Measurements from ENCODE around the gene RSBN1L. TPM values are rescaled to one million over a fixed set of nuclear protein-coding genes. Genes with fewer than 3 reads are reported as not detected.
"Not testable (repeated sequence)": the region's sequence is repeated elsewhere in the genome, so short reads cannot be mapped to it uniquely, and the experiment has no call there.

Gene RSBN1L
- 8.1 TPM for total RNA-seq
- long read RNA-seq, partial matches to known transcripts = 4 of 4 reads
- long read RNA-seq, other reads (novel, unspliced or antisense) = 0 of 4 reads

DNA sequence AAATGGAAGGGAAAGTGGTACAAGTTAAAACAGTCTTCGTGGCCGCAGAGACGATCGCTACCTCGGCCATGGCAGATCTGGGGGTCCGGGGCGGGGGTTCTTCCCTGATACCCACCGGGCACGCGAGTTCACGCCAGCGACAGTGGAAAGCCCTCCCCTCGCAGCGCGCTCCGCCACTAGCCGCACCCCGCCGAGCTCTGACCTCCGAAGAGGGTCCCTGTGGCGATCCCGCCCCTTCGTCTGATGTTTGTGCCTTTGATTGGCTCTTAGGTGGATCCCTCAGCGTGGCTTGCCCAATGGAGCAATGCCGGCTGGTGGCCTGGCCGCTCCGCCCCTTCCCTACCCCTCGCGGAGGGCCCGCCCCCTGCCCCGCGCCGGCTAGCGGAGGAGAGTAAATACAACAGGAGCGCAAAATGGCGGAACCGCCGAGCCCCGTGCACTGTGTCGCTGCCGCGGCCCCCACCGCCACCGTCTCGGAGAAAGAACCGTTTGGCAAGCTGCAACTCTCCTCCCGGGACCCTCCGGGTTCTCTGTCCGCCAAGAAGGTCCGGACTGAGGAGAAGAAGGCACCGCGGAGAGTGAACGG lies at the start of gene RSBN1L:
RSBN1L (plus strand) TSS at position 403 of the 586 bp plus-strand sequence; CDS start at position 414, 11 bp downstream.
- intact Hi-C loops (cut with DNase I) = loop anchor here (5.0 to 10.0 kb wide), 2 partner anchors 39 to 59 kb away; no protein-coding TSS in a partner anchor
- peak; percentile 99 for DNase-seq (ENCODE audit: missing footprints)
- peak; percentile 99 for ATAC-seq

DNA sequence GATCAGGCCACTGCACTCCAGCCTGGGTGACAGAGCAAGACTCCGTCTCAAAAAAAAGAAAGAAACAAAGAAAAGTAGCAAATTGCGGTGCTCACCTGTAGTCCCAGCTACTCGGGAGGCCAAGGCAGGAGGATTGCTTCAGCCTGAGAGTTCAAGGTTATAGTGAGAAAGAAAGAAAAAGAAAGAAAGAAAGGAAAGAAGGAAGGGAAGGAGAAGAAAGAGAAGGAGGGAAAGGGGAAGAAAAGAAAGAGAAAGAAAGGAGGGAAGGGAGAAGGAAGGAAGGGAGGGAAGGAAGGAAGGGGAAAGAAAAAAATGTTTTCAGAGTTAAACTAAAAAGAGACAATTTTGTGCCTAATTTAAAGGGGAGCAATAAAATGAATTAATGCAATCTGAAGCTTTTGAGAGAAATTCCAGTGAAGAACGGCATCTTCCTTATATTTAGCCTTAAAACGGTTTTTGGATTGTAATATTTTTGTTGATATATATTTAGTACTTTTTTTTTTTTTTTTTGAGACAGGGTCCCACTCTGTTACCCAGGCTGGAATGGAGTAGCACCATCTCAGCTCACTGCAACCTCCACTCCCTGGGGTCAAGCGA lies 47.4 kb upstream of the RSBN1L start:
- intact Hi-C loops (cut with DNase I) = no loop called here
- ATAC-seq (no peak), DNase-seq (ENCODE audit: missing footprints) (no peak)

DNA sequence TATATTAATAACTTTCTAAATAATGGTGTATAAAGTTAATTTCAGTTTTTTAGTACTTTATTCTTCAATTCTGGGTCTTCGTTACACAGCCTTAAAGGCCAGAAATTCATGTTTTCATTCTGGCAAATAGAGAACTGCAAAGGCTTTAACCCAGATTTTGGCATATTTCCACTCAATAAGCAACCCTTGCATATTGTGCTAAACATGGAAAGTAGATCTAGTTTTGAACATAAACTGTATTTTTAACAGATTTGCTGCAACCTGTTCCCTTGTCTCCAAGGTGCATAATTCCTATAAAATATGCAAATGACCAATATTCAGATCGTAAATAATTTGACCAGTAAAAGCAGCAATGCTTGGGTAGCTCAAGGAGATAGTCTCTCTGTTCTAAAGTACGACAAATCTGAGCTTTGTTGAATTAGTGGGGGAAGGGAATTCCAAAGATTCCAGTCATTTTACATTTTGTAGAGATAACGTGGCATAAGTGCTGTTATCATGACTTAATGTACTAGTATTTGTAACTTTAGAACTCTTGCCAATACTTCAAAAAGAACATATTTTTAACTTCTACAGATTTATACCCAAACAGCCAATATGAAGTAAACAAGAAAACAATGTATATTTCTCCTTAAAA lies 46.4 kb upstream of the RSBN1L start:
- ATAC-seq (no peak), DNase-seq (ENCODE audit: missing footprints) (no peak)
- intact Hi-C loops (cut with DNase I) = loop anchor here (10.0 kb wide), 1 partner anchor 255 kb away; no protein-coding TSS in a partner anchor

DNA sequence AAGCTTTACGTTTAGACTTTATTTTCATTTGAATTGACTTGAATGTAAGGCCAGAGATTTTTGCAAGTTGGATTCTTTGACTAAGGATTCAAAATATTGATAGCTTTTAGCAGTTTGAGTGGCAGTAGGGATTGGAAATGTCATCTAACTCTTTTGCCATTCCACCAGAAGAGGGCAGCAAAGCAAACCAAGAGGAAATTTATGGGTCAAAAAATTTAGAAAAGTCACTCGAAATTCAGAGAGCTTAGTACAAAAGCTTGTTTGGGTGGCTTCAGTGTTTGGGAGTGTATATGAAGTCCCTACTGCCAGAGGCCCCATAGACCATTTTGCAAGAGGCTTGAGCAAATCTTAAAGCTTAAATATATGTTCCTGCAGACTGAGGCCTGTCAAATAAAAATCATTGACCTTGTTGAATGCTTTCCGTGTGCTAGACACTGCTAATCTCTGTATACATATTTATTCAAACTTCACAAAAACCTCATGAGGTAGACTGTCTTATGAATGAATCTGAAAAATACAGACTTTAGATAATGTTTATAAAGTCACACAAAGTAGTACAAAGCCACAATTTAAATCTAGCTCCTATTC lies 44.6 kb upstream of the RSBN1L start:
- no peak for ATAC-seq
- DNase-seq (ENCODE audit: missing footprints) = no peak
- intact Hi-C loops (cut with DNase I) = loop anchor here (10.0 kb wide), 1 partner anchor 253 kb away; no protein-coding TSS in a partner anchor

DNA sequence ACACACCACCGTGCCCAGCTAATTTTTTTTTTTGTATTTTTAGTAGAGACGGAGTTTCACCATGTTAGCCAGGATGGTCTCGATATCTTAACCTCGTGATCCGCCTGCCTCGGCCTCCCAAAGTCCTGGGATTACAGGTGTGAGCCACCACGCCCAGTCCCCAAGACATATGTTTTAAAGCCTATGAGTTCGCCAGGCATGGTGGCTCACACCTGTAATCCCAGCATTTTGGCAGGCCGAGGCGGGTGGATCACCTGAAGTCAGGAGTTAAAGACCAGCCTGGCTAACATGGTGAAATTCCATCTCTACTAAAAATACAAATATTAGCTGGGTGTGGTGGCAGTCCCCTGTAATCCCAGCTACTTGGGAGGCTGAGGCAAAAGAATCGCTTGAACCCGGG lies 43.4 kb upstream of the RSBN1L start:
- not testable (repeated sequence) for ATAC-seq; DNase-seq (ENCODE audit: missing footprints)
- intact Hi-C loops (cut with DNase I) = loop anchor here (10.0 kb wide), 1 partner anchor 252 kb away; no protein-coding TSS in a partner anchor

DNA sequence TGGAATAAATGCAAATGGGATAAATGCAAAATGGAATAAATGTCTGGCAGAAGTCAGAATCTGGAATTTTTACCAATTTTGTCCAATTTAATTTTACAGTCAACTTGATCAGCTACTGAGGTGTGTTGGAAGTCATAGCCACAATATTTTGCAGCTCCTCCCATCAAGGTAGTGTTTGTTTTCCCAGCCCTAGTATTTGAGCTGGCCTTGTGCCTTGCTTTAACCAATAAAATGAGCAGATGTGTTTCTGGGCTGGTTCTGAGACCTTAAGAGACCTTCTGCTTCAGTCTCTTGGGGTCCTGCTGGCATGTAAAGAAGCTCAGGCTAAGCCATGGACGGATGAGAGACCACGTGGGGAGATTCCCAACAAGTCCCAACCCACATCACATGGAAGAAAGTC lies 42.7 kb upstream of the RSBN1L start:
- no peak for ATAC-seq
- intact Hi-C loops (cut with DNase I) = loop anchor here (10.0 kb wide), 1 partner anchor 251 kb away; no protein-coding TSS in a partner anchor
- DNase-seq (ENCODE audit: missing footprints) = no peak

DNA sequence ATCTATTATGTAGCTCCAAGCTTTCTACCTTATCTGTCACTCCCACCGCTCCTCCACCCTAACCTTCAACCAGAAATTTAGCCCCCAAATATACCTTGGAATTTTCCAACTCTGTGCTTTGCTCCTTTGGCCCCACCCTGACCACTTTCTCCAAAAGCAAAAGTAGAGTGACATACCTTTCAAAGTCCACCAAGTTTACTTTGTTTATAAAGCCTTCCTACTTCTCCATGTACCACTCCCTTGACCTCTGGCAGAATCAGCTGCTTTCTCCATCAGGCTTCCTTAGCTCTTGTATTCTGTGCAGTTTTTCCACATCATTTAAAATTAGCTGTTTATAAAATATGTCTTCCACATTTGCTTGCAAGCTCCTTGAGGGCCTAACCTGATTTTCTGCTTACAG lies 40.9 kb upstream of the RSBN1L start:
- ATAC-seq (no peak), DNase-seq (ENCODE audit: missing footprints) (no peak)
- intact Hi-C loops (cut with DNase I) = loop anchor here (2.0 to 10.0 kb wide), 3 partner anchors 42 to 249 kb away; partner anchors contain the start of gene RSBN1L

DNA sequence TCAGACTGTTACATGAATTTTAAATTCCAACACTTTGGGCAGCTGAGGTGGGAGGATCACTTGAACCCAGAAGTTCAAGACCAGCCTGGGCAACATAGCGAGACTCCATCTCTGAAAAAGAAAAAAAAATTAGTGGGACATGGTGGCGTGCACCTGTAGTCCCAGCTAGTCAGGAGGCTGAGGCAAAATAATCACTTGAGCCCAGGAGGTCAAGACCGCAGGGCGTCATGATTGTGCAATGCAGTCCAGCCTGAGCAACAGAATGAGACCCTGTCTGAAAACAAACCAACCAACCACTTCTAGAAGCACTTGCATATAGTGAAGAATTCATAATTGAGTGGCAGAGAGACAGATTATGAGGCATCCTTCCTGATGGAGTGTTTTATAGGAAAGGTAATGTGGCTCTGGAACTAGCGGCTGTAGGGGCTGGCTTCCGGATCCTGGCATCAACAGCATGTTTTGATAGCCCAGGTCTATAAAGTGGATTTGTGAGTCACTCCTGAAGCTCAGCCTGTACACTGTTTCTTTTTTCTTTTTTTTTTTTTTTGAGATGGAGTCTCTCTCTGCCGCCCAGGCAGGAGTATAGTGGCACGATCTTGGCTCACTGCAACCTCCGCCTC lies 40.3 kb upstream of the RSBN1L start:
- no peak for DNase-seq (ENCODE audit: missing footprints)
- ATAC-seq = no peak
- intact Hi-C loops (cut with DNase I) = loop anchor here (2.0 to 10.0 kb wide), 3 partner anchors 41 to 249 kb away; partner anchors contain the start of gene RSBN1L

DNA sequence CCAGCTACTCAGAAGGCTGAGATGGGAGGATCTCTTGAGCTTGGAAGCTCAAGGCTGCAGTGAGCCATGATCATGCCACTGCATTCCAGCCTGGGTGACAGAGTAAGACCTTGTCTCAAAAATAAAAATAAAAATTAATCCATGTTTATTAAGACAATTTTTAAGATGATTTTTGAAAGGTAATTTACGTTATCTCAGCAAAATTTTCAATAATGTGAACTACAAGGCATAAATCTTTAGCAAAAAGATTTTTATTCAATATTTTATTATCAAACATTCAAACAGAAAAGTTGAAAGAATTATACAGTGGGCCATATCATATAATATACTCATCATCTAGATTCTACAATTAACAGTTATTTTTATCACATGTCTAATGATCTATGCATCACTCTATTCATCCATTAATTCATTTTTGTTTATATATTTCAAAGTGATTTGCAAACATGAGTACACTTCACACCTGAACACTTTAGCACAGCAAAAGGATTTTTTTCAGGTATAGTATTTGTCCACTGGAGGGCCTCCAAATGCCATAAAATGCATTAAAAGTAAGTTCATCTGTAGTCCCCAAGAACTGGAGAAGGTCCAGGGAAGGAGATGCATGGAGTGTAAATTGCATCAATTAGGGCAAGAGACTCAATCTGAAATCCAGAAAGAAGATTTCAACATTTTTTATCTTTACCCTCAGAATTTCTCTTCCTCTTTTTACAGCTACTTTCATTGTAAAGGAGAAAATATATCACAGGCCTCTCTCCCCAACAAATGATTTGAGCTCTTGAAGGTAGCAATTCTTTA lies 38.6 kb upstream of the RSBN1L start:
- intact Hi-C loops (cut with DNase I) = loop anchor here (5.0 to 10.0 kb wide), 2 partner anchors 40 to 247 kb away; partner anchors contain the start of gene RSBN1L
- no peak for DNase-seq (ENCODE audit: missing footprints)

DNA sequence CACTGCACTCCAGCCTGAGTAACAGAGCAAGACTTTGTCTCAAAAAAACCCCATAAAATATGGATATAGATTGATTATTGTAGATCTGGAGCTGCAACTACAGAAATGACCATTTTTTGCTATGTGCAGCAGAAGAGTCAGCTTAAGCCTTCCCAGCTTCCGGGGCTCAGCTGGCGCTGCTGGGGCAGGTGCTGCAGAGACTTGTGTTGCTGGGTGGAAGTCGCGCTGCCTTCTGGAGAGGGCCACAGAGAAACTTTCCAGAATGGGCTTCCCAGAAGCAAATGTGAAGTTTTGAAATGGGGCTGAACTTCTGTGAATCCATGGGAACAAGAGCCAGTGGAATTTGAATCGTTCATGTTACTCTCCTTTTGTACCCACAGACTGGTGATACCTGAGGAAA lies 37.3 kb upstream of the RSBN1L start:
- intact Hi-C loops (cut with DNase I) = loop anchor here (5.0 to 10.0 kb wide), 2 partner anchors 38 to 246 kb away; partner anchors contain the start of gene RSBN1L
- ATAC-seq (no peak), DNase-seq (ENCODE audit: missing footprints) (no peak)

More for the DNA sequence above, 38.6 kb upstream of the RSBN1L start:
- no peak for ATAC-seq

DNA sequence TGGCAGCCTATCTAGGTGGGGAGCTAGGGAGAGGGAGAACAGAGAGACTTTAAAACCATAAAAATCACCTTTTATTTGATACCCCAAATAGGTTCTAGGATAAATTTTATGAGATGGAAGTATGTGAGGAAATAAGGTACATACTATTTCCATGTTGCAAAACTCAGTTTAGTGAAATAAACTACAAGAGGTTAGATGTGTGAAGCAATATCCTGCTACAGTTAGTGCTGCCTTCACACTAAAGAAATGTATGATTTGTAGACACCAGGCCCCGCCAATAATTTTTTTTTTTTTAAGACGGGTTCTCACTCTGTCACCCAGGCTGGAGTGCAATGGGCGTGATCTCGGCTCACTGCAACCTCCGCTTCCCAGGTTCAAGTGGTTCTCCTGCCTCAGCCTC lies 34.4 kb upstream of the RSBN1L start:
- DNase-seq (ENCODE audit: missing footprints) = no peak
- intact Hi-C loops (cut with DNase I) = no loop called here
- ATAC-seq = no peak

DNA sequence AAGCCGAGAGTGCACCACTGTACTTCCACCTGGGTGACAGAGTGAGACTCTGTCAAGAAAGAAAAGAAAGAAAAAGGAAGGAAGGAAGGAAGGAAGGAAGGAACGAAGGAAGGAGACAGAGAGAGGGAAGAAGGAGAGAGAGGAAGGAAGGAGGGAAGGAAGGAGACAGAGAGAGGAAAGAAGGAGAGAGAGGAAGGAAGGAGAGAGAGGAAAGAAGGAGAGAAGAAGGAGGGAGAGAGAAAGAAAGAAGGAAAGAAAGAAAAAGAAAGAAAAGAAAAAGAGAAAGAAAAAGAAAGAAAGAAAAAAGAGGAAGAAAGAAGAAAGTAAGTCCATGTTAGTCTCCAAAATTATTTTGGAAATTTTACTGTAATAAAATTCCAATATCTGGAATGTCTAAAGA lies 33.4 kb upstream of the RSBN1L start:
- intact Hi-C loops (cut with DNase I) = no loop called here
- no peak for DNase-seq (ENCODE audit: missing footprints)
- ATAC-seq = no peak

DNA sequence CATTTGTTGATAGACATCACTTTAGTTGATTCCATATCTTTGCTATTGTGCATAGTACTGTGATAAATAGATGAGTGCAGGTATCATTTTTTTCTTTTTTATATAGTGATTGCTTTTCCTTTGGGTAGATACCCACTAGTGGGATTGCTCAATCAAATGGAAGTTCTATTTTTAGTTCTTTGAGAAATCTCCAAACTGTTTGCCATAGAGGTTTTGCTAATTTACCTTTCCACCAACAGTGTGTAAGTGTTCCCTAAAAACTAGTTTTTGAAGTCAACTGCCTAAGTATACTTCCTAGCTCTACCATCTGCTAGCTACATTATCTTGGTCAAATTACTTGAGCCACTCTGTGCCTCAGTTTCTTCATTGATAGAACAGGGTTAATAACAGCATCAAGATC lies 31.5 kb upstream of the RSBN1L start:
- intact Hi-C loops (cut with DNase I) = no loop called here
- ATAC-seq = no peak
- no peak for DNase-seq (ENCODE audit: missing footprints)

DNA sequence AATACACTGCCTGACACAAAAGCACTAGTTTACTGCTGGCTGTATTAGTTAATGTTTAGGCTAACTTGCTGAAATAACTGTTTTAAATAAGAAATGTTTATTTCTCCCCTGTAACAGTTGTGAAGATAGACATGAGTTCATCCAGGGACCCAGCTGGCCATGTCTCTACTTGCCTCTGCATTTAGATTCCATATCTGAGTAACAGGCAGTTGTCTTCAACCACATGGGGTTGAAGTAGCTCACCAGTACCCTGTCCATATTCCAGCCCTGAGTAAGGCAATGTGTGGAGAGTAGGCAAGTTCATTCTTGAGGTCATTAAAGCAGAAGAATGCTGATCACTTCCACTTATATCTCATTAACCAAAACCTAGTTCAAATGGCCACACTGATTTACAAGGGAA lies 31.1 kb upstream of the RSBN1L start:
- DNase-seq (ENCODE audit: missing footprints) (no peak), ATAC-seq (no peak)
- intact Hi-C loops (cut with DNase I) = no loop called here

DNA sequence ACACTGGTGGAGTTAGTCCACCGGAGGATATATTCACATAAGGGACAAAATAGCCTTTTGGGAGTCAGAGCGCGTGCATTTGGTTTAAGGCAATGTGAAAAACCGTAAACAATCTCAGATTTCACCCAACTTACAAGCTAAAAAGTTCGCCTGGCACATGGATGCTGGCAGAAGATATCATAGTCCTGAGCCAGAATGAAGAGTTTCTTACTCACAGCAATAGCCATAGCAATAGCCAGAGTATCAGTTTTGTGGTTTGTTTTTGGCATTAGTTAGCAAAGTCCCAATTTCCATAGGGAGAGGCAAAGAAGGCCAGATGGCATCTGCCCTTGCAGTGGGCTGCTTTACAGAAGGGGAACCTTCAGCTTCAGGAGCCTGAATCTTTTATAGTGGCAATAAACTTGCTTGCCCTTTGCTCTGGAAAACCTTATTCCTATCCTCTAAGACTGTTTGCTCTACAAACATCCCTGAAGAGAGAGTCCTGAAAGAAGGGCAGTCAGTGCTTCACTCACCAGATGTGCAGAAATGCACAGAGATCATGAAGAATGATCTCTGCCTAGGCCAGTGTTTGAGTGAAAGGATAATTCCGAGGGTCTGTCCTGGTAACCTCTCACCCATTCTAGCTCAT lies 28.7 kb upstream of the RSBN1L start:
- intact Hi-C loops (cut with DNase I) = no loop called here
- ATAC-seq (no peak), DNase-seq (ENCODE audit: missing footprints) (no peak)

DNA sequence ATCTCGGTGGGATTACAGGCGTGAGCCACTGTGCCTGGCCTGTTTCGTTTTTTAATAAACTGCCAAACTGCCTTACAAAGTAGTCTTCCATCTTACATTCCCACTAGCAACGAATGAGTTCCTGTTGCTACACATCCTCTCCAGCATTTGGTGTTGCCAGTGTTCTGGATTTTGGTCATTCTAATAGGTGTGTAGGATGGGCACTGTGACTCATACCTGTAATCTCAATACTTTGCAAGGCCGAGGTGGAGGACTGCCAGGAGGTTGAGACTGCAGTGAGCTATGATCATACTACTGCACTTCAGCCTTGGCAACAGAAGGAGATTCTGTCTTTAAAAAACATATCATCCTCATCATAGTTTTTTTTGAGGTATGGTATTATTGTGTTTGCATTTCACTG lies 21.4 kb upstream of the RSBN1L start:
- ATAC-seq (no peak), DNase-seq (ENCODE audit: missing footprints) (no peak)
- intact Hi-C loops (cut with DNase I) = no loop called here

DNA sequence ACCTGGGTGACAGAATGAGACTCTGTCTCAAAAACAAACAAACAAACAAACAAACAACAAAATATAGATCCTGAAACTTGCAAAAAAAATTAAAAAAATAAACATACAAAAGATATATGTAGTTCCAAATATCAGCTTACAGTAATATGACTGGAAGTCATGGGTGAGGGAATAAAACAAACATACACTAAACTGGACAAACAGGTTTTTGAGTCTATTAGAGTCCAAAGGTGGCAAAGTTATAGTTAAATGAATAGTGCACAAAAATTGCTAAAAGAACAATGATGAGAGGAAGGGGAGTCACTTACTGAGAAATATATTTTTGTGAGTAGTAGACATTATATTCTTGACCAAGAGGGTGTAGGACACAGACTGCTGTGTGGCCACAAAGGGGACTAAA lies 16.7 kb upstream of the RSBN1L start:
- intact Hi-C loops (cut with DNase I) = no loop called here
- DNase-seq (ENCODE audit: missing footprints) = no peak
- ATAC-seq = no peak

DNA sequence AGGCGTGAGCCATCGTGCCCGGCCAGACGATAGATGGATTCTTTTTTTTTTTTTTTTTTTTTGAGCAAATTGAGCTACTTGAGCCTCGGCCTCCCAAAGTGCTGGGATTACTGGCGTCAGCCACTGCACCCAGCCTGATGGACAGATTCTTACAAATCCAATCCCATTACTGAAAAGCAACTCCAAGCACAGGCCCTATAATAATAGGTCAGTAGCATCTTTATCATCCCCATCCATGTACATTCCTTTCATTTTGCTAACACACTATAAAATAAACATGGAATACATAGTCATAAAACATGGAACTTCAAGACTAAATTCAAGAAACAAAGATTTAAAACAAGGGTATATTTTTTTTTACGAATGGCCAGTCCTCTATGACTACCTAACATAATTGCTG lies 16.0 kb upstream of the RSBN1L start:
- no peak for ATAC-seq
- DNase-seq (ENCODE audit: missing footprints) = no peak
- intact Hi-C loops (cut with DNase I) = no loop called here
